MV-4-11 (cell line): Measurements from ENCODE around the gene CDYL.
"Not testable (repeated sequence)": the region's sequence is repeated elsewhere in the genome, so short reads cannot be mapped to it uniquely, and the experiment has no call there.

Experiments used
- DNase-seq: peaks from one replicate; lab custom pipeline; 2025; lab: John Stamatoyannopoulos, UW

CDYL gene

DNA sequence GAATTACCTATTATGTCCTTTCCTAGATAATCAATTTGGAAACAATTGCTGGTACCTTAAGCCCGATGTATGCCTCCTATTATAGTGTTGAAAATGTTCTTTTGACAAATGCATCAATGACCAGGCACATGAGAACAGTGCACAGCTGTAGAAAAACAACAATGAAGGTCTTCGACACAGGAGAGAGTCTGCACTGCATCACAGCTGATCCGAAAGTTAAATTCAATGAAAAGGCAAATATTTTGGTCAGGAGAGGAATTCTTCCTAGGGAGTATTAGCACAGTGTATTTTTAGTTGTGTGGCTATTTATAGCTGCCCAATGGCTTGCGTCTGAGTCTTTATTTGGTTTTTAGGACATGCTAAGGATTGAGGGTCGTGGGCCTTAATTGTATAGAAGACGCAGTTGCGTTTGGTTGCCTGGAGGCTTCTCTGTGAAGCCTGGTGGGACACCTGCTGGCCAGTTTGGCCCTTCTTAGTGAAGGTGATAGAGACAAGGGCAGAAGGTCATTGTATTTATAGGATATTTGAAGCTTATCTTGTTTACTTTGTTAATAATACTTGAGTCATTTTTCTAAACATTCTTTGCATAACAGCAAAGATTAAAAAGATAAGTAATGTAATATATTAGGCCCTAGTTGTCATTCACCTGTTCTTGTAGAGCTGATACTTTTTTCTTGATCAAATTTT lies 72.3 kb downstream of the CDYL start:
- no peak for DNase-seq

DNA sequence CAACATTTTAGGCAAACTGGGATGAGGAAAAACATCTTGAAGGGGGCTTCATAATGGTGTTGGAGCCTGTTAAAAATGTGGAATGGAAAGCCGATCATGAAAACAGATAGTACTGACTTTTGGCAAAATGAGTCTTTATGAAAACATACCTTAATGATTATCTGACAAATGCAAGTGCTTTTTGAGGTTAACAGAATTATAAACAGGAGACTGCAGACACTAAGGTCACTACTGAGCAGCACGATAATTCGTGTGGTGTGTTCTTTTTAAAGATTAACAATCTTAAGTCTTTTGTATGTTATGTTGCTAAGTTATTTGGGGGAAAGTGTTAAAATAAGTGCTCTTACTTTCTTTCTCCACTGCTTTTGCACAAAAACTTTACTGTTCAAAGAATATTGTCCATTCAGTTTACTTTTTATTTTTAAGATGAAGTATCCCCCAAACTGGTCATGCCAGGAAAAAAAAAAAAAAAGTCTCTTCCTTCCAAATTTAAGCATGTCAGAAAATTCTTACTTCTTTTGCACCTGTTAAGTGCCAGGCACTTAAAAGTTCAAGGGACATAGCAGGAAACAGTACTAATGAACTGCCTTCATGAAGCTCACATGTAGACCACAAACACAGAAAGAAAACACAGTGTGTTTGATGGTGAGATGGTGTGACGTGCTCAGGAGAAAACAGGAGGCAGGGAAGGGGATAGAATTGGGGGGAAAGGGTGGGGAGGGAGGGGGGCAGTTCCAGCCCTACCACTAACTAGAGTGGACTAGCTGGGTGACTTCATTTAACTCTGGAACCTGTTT lies 73.2 kb downstream of the CDYL start:
- DNase-seq, result no peak

GRCh38 chr6:4851035-4851434 lies 74.8 kb downstream of the CDYL start:
- DNase-seq, result no peak

GRCh38 chr6:4852186-4852585 lies 76.0 kb downstream of the CDYL start:
- not testable (repeated sequence) for DNase-seq

- DNase-seq, result no peak
These were observed 76.7 kb downstream of the CDYL start for GRCh38 chr6:4852938-4853337.

DNA sequence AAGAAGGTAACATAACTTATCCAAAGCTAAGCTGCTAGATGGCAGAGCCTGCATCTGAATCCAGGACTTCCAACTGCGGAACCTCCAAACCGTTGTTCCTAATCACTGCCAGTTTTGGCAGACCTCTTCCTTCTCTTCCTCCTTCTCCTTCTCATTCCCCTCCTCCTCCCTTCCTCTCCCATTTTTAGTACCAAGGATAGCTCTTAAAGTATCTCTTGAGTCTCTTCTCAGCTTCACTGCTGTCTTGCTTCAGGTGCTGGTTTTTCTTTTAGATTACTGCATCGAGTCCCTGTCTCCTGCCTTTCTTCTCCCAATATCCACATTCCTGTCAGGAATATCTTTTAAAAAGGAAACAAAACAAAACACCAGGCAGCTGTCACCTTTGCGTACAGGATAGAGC lies 77.1 kb downstream of the CDYL start:
- no peak for DNase-seq

DNA sequence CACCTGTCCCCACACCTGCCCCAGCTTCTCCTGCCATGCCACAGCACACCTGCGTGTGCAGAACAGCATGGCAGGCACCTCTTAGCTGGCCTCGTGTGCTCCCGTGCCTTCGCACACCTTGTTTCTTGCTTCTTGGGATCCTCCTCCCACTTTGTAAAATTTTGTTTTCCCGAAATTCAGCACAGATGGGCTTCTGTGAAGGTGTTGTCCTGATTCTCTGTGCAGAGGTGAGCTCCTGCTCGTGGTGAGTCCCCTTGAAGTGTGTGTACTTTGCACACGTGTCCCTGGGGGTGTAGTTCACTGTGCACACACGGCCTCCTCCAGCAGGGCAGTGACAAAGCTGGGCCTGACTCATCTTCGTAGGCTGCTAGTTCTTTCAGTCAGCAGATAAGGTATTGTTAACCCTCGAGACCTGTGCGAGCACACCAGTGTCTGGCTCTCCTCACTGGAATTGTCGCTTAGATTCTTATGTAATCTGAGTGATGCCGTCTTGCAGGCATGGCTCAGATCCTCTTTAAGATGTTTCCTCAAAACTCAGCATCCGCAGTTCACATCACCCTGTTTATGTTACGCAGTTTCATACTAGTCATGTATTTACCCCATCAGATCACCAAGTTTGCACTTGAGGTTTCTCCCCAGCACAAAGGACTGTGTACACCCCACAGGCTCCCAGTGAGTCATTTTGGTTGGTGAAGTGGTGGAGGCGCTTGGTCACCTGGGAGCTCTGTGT lies 77.7 kb downstream of the CDYL start:
- peak; percentile 34 for DNase-seq

DNA sequence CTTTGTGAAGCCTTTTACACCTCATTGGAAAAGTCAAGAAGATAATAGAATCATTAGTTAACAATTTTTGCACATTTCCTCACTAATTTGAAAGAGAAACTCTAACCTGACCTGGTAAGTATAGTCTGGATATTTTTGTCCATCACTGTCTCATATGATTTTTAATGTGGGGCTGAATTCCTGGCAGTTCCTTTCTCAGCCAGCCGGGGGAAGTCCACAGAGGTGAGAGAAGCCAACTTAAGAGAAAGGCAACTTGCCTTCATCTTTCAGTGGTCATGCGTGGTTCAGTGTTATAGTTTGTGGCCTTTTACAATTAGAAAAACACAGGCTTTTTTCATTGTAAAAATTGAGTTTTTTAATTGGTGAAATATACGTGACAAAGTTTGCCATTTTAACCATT lies 80.6 kb downstream of the CDYL start:
- DNase-seq, result no peak

DNA sequence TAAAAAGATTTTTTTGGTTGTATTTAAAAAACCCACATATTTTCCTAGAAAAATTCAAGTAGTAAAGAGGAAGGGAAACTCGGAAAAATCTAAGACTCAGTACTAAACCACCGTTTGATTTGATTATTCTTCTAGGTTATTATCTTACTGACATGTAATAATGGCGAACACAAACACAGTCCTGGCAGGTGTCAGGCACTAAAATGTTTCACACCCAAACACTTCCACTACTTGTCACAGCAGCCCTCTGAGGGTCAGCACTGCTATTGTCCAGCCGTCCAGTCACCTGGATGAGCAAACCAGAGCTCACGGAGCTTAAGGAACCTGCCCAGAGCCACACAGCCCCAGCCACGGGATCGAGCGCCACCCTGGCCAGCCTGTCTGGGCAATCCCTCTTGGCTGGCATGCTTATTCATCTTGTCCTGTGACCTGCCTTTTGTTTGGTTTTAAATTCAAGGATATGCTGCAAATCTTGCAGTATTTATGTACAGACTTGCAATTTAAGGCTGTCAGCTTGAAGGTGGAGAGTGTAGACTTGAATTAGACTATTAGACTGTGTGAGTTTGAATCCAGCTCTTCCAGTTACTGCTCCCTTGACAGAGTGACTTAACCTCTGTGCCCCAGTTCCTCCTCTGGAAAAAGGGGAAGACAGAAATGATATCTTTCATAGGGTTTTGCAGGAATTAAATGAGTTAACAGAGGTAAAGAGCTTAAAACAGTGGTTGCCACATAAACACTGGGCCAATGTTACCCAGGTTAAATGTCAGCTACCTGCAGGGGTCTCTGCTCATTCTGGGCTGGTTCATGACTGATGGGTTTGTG lies 82.2 kb downstream of the CDYL start:
- DNase-seq, result peak; percentile 17

DNA sequence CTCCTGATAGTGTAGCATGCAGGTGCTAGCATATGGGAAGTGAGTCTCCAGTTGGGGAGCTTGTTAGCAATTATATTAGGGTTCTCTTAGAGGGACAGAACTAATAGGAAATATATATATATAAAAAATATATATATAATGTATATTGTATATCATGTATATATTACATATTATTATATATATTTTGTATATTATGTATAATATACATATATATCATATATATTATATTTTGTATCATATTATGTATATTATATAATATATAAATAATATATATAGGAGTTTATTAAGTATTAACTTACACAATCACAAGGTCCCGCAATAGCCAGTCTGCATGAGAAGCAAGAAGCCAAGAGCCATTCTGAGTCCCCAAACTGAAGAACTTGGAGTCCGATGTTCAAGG lies 84.2 kb downstream of the CDYL start:
- no peak for DNase-seq

DNA sequence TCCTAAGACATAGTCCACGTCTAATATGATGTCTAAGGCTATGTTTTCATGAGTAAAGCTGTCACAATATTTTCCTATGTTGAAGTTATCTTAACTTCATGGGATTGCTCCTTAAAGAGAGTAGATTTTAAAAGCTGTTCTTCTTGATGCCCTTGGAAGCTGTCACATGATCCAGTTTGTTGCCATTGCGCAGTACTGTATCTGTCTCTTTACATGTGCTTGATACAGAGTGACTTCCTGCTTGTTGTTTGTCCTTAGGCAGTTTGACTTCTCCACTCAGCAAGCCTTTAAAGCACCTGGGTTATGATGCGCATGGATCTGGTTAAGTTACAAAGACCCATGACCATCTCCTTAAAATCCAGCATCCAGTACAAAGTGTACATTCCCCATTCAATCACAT lies 85.4 kb downstream of the CDYL start:
- peak; percentile 32 for DNase-seq

DNA sequence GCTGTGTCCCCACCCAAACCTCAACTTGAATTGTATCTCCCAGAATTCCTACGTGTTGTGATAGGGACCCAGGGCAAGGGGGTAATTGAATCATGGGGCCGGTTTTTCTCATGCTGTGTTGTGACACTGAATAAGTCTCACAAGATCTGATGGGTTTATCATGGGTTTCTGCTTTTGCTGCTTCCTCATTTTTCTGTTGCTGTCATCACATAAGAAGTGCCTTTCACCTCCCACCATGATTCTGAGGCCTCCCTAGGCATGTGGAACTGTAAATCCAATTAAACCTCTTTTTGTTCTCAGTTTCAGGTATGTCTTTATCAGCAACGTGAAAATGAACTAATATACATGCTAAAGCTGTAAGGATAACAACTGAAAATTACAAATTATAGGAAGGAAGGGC lies 88.3 kb downstream of the CDYL start:
- peak; percentile 85 for DNase-seq

DNA sequence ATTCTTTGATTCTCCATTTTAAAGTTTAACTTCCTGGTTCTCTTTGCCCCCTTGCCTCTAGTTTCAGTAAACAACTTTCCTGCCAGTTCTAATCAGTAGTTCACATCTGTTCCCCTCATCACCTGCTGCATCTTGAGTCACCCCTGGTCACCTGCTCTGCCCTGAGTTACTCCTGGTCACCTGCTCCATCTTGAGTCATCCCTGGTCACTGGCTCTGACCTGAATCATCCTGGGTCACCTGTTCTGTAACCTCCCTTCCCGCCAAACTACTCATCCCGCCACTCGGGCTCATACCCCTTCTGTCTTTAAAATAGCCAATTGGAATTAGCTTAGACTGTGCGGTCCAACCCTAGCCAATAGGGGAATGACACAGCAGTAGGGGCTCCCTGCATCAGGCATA lies 88.8 kb downstream of the CDYL start:
- DNase-seq, result not testable (repeated sequence)

- no peak for DNase-seq
These were observed 94.8 kb downstream of the CDYL start for GRCh38 chr6:4870821-4871494.

GRCh38 chr6:4871825-4872224 lies 95.6 kb downstream of the CDYL start:
- DNase-seq, result no peak

GRCh38 chr6:4872841-4873240 lies 96.6 kb downstream of the CDYL start:
- DNase-seq, result no peak

GRCh38 chr6:4873928-4874327 lies 97.7 kb downstream of the CDYL start:
- DNase-seq, result no peak

DNA sequence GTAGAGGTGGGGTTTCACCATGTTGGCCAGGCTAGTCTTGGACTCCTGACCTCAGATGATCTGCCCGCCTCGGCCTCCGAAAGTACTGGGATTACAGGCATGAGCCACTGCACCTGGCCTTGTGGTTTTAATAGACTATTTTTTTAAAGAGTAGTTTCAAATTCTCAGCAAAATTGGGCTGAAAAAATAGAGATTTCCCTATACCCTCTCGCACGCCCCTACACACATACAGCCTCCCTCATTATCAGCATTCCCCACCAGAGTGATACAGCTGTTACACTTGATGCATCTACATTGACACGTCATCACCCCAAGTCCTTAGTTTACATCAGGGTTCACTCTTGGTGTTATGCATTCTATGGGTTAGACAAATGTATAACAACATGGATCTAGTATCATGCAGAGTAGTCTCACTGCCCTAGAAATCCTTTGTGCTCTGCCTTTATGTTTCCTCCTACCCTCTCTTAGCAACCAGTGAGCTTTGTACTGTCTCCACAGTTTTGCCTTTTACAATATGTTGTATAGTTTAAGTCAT lies 103.6 kb downstream of the CDYL start:
- no peak for DNase-seq

DNA sequence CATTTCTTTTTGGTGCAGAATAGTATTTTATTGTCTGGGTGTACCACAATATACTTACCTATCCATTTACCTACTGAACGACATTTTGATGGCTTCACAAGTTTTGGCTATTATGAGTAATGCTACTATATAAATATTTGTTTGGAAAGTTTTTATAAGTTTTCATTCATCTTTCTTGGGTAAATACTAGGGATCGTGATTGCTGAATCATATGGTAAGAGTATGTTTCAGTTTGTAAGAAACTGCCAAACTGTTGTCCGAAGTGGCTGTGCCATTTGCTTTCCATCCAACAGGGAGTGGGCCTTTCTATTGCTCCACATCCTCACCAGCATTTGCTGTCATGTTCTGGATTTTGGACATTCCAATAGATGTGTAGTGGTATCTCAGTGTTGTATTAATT lies 104.2 kb downstream of the CDYL start:
- DNase-seq, result no peak

DNA sequence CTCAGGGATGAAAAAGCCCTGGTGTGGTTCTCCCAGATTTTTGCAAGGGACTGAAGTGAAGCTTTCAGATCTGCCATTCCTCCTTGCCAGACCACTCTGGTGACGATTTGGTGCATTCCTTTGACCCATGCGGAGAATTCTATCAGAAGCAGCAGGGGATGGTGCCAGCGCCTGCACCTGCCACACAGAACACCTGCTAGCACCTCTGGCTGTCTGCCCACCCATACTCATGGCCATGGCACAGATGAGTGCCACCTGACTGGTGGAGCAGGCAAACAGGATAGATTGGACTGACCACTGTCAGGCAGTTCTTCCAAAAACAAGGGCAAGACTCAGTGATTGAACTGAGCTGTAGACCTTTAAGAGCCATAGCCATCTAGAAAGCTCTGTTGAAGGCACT lies 107.1 kb downstream of the CDYL start:
- DNase-seq, result no peak

DNA sequence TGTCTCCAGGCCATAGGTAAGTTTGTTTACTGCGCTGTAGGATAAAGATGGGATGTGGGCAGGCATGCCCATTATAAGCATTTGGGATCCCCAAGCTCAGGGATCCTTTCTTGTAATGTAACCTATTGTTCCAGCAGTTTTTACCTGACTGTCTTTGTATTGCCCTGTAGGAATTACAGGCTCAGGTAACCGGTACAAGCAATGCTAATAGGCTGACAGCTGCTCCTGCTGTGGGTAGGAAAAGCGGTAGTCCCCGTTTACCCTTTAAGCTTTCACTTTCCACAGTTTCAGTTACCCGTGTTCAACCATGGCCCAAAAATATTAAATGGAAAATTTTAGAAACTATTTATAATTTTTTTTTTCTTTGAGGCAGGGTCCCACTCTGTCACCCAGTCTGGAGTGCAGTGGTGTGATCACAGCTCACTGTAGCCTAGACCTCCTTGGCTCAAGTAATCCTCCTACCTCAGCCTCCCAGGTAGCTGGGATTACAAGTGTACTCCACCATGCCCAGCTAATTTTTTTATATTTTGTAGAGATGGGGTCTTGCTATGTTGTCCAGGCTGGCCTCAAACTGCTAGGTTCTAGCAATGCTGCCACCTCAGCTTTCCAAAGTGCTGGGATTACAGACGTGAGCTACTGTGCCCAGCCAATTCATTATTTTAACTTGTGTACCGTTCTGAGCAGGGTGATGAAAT lies 108.6 kb downstream of the CDYL start:
- no peak for DNase-seq
